Measurements from ENCODE around the gene ZDHHC11B.
A peak's percentile ranks its signal among the peaks of the same experiment; 100 is the strongest.
"Not testable (repeated sequence)": the region's sequence is repeated elsewhere in the genome, so short reads cannot be mapped to it uniquely, and the experiment has no call there.

ZDHHC11B gene

GRCh38 chr5:766666-767431, 17.7 kb downstream of the ZDHHC11B start:
- peak; percentile 64 for DNase-seq

DNA sequence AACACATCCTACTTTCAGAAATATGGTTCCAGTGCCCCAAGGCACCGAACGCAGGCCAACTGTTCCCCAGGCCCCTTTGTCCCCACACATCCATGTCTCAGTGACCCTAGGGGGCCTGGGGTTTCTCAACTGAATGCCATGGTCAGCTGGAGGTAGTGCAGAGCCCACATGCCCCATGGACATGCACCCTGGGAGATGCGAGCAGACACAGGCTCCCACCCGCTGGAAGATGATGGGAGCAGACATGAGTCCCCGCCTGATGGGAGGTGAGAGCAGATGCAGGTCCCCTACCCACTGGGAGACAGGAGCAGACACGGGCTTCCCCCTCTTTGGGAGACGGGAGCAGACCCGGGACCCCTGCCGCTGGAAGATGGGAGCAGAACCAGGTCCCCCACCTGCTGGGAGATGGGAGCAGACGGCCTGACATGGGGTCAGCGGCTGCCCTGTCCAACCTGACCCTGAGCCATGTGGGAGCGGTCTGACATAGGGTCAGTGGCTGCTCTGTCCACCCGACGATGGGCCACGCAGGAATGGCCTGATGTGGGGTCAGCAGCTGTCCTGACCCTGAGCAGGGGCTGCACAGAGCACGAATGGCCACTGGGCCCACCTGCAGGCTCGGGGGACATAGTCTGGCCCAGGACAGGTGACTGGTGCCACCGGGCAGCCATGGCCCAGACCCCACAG, 18.4 kb downstream of the ZDHHC11B start:
- peak; percentile 64 for DNase-seq

GRCh38 chr5:763998-764781, 20.3 kb downstream of the ZDHHC11B start:
- DNase-seq, result peak; percentile 67

GRCh38 chr5:763397-763796, 21.1 kb downstream of the ZDHHC11B start:
- no peak for DNase-seq

DNA sequence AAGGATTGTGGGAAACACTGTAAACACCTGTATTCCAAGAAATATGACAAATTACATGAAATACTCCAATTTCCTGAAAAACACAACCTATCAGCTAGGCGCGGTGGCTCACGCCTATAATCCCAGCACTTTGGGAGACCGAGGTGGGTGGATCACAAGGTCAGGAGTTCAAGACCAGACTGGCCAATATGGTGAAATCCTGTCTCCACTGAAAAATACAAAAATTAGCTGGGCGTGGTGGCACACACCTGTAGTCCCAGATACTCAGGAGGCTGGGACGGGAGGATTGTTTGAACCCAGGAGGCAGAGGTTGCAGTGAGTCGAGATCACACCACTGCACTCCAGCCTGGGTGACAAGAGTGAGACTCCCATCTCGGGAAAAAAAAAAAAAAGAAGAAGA, 21.5 kb downstream of the ZDHHC11B start:
- DNase-seq, result not testable (repeated sequence)

DNA sequence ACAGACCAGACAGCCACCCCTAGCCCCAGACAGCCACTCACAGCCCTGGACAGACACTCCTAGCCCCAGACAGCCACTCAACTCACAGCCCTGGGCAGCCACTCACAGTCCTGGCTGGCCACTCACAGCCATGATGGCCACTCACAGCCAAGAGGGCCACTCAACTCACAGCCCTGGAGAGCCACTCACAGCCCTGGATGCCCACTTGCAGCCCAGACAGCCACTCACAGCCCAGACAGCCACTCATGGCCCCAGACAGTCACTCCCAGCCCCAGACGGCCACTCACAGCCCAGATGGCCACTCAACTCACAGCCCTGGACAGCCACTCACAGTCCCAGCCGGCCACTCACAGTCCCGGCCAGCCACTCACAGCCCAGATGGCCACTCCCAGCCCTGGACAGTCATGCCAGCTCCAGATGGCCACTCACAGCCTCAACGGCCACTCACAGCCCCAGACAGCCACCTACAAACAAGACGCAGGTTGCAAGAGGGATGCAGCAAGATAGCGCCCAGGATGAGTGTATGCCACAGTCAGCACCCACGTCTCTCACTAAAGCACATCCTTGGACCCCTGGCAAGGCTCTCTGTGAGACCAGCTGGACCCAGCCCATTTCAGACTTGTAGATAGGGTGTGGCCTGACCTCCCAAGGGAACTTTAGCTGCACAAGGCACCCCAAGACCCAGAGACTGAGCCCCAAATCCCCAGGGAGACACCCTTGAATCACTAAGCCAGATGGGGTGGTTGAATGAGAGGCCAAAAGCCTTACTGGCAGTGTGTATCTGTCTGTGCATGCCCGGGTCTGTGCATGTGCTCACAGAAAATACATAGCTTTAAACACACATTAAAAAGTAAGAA, 22.4 kb downstream of the ZDHHC11B start:
- peak; percentile 71 for DNase-seq

DNA sequence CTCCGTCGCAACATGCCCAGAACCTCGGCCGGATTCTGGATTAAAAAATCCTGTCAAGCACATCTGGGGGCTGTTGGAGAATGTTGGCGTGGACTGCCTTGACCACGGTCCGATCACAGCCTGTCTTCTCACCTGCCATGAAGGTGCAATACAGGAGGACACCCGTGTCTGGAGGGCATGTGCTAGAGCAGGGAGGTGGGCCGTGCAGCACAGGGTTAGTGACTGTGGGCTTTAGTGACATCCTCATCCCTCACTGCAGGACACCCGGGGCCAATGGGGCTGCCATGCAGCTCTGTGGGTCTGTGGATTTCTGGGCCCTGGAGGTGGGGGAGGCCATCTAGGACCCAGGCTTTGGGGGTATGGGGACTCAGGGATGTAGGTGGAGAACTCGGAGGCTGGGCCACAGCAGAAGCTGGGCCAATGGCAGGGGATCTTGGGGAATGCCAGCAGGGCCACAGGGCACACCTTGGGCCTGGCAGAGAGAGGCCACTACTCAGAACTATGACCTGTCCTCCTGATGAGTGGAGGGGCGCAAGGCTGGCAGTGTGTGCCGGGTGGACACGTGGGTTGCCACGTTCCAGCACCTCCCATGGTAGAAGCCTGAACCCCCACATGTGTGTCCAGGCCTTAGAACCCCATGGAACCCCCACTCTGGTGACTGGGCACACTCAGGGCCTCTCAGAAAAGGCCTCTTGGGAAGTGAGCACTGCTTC, 23.3 kb downstream of the ZDHHC11B start:
- peak; percentile 66 for DNase-seq

DNA sequence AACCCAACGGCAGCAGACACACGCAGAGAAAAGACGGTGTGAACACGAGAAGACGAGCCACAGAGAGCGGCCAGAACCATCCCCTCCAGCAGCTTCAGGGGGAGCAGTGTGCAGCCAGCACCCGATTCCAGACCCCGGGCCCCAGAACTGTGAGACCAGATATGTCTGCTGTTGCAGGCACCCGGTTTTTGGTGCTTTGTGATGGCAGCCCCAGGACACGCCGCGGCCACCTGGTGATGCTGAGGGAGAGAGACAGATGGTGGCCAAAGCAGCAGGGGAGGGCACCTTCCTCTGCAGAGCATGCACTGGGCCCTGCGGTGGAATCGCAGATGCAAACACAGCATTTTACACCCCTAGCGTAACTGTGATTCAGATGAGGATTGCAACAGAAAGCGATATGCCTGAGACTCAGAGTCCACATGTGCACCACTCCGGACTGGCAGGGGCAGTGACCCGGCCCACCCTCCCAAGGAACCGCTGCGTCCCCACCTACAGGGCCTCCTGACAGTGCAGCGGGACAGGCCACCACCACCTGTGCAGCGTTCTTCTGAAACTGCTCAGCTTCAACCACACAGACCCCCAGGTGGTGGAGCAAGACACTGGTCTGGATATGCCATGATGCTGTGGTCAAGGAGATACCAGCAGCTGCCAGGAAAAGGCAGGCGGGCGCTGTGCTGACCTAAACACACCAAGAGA, 24.0 kb downstream of the ZDHHC11B start:
- DNase-seq, result peak; percentile 68

DNA sequence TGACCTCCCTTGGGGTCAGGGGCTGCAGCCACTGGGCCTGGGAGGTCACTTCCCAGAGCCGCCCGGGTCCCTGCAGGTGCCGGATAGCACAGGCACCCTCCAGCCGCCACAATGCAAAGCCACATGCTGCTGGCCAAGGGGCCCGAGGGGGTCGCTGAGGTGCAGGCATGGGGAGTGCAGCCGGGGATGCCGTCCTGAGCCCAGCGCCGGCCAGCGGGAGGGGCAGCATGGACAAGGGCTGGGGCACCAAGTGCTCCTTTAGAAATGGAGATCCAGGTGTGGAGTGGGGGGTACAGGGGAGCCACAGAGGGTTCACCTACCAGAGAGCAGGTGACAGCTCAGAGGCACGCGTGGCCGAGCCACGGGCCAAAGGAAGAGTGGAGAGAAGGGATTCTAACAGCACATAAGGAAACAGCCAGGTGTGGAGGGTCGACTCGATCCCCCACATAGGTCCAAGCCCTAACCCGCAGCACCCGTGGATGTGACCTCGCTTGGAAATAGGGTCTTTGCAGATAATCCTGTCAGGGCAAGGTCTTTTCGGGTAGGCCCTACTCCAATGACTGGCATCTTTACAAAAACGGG, 24.7 kb downstream of the ZDHHC11B start:
- DNase-seq, result peak; percentile 65

GRCh38 chr5:759111-759751, 25.3 kb downstream of the ZDHHC11B start:
- peak; percentile 89 for DNase-seq

GRCh38 chr5:758698-759053, 25.9 kb downstream of the ZDHHC11B start:
- DNase-seq, result peak; percentile 71

DNA sequence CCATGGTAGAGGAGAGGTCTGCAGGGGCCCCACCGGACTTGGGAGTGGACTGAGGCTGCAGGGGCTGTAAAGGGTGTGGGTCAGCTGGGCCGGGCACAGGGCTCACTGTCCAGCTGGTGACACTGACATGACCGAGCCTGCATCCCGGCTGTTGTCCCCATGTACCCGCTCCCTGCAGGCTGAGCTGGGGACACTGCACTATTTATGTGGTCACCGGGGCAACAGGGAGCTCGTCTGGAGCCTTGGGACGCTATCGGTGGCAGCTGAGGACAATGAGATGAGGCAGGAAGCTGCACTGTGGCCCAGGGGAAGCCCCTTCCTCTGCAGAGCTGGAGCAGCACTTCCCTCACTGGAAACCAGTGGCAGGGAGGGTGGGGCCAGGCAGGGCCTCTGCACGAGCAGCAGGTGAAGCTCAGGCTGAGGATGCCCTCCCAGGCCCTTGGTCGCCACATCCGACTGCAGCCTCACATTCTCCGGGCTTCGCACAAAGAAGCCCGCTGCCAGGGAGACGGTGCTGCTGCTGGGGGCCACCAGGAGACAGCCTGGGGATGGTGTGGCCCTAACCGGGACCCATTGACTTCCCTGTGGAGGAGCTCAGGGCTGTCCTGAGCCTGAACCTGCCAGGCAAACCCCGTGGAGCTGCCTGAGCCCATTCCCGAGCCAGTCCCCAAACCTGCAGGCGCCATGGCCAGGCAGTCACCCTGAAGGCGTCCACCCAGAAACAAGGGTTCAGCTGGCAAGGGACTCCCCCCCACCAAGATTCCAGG, 26.4 kb downstream of the ZDHHC11B start:
- DNase-seq, result peak; percentile 83

DNA sequence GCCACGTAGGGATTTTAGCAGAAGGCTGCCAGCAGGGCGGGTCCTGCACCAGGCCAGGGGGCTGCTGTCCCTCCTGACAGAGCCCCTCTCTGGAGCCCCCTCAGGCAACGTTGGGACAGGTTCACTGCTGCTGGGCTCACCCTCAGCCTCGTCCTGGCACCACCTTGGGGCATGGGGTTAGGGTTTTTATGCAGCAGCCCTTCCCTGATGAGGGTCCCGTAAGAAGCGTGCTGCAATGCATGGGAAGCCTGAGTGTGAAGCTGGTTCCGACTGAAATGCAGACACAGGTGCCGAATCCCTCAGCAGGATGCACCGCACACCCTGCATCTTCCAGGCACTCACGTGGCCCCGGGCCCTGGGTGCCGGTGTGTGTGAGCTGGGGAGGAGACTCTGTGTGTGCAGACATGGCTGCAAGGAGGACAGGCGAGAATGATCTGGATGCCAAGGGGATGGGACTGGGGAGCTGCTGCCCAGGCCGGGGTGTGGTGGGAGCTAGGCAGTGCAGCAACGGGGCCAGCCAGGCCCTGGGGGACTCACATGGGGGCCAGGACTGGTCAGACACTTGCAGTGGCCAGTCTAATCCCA, 27.1 kb downstream of the ZDHHC11B start:
- peak; percentile 68 for DNase-seq

GRCh38 chr5:756865-757345, 27.6 kb downstream of the ZDHHC11B start:
- peak; percentile 75 for DNase-seq

DNA sequence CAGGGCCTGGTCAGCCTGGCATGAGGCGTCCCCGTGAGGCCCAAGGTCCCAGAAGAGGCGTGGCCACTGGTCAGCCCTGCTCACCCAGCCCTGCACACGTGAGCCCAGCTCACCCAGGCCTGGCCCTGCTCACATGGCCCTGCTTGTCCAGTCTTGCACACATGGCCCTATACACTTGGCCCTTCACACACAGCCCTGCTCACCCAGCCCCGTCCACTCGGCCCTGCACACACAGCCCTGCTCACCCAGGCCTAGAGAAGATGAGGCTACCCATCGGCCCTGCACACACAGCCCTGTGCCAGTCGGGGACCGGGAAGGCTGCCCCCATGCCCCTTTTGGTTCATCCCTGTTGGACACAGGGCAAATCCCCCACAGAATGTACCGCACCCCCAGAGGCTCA, 28.4 kb downstream of the ZDHHC11B start:
- DNase-seq, result peak; percentile 67

DNA sequence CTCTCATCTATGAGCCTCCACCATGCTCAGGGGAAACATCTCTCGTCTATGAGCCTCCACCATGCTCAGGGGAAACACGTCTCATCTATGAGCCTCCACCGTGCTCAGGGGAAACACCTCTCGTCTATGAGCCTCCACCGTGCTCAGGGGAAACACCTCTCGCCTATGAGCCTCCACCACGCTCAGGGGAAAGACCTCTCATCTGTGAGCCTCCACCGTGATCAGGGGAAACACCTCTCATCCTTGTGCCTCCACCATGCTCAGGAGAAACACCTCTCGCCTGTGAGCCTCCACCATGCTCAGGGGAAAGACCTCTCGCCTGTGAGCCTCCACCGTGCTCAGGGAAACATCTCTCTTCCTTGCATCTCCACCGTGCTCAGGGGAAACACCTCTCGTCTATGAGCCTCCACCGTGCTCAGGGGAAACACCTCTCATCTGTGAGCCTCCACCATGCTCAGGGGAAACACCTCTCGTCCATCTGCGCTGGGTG, 30.3 kb downstream of the ZDHHC11B start:
- DNase-seq, result peak; percentile 64

- DNase-seq, result not testable (repeated sequence)
Measured at GRCh38 chr5:753567-754142, 30.9 kb downstream of the ZDHHC11B start.

DNA sequence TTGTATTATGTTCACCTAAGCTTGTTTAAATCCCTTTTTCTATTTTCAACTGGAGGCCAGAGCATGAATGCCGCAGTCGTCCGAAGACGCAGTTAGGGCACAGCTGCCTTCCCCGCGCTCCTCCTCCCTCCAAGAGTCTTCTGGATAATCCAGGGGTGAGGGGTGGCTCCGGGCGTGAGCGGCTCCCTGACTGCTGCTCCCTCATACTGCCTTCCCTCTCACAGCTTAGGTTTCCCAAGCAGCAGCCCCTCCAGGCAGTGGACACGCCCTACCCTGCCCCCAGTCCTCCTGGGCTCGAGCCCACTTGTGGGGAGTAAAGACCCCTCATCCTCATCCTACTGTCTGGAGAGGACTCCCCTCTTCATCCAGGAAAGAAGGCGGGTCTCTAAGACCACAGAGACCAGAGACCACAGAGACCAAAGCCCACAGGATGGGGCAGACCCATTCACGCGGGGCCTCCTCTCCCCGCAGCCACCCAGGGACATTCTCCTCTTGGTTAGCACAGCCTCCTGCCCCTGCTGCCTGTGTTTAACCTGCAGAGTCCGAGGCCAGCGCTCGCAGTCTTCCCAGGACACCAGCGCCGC, 31.9 kb downstream of the ZDHHC11B start:
- DNase-seq, result not testable (repeated sequence)

Measured in activated effector memory CD4-positive, alpha-beta T cell treated with anti-CD3 and anti-CD28 coated beads, Interleukin-2, amount 50 U/mL, for 16 hours (primary cell).